IMR-90 (cell line): ENCODE results near the gene CGA. TPM values are rescaled to one million over a fixed set of nuclear protein-coding genes. Genes with fewer than 3 reads are reported as not detected.

Experiments
- ATAC-seq: fragments of 200-7000 bp; cut with Tn5 transposase; 2 replicates; pipeline ENCODE4 v1.9.1; 2020; ENCODE audit warnings: low read depth, mild to moderate bottlenecking, moderate library complexity
- BruUV-seq: library from RNA; stranded (reverse); fragments of 400-500 nt; replicated peaks from 2 replicates; lab custom pipeline; 2021; lab: Mats Ljungman, UMichigan
- CTCF ChIA-PET: fragments of 300-600 bp; formaldehyde crosslinking; extraction: SDS; loops from one replicate; lab custom pipeline; 2021; ENCODE audit warnings: antibody characterized with exemption; lab: Yijun Ruan, JAX
- POLR2A ChIA-PET: fragments of 300-600 bp; sonication (Branson Sonifier 250); formaldehyde crosslinking; loops from one replicate; lab custom pipeline; 2022; ENCODE audit warnings: antibody characterized with exemption; ENCODE audit not compliant: unreplicated experiment; lab: Charles Lee
- DNase-seq: peaks from one replicate; pipeline ENCODE4 v3.0.0; 2013
- H2AFZ ChIP-seq: replicated peaks from 2 replicates; pipeline ENCODE3; 2013; ENCODE audit warnings: low read length, mild to moderate bottlenecking; ENCODE audit not compliant: poor library complexity
- H2AK5ac ChIP-seq: 2 replicates; pipeline ENCODE4 v1.6.1; 2013; ENCODE audit warnings: low read depth, low read length, inconsistent platforms
- H2AK9ac ChIP-seq: replicated peaks from 2 replicates; pipeline ENCODE3; 2013; ENCODE audit warnings: mild to moderate bottlenecking, low read depth, low read length, moderate library complexity; ENCODE audit not compliant: poor library complexity
- H2BK120ac ChIP-seq: 2 replicates; pipeline ENCODE4 v1.6.1; 2013; ENCODE audit warnings: low read depth, low read length, inconsistent platforms
- H2BK15ac ChIP-seq: 3 replicates; pipeline ENCODE4 v1.6.1; 2013; ENCODE audit warnings: low read depth, low read length, inconsistent platforms
- H2BK20ac ChIP-seq: 2 replicates; pipeline ENCODE4 v1.6.1; 2013; ENCODE audit warnings: low read depth, mild to moderate bottlenecking, inconsistent platforms, low read length, moderate library complexity
- H2BK5ac ChIP-seq: 2 replicates; pipeline ENCODE4 v1.6.1; 2013; ENCODE audit warnings: mild to moderate bottlenecking, low read depth, low read length, inconsistent platforms; ENCODE audit not compliant: poor library complexity, severe bottlenecking
- H3K14ac ChIP-seq: replicated peaks from 2 replicates; pipeline ENCODE4 v1.6.1; 2013; ENCODE audit warnings: low read depth, low read length, inconsistent platforms
- H3K18ac ChIP-seq: 2 replicates; pipeline ENCODE4 v1.6.1; 2013; ENCODE audit warnings: low read depth, low read length, control low read depth
- H3K23ac ChIP-seq: 2 replicates; pipeline ENCODE4 v1.6.1; 2013; ENCODE audit warnings: low read depth, low read length, inconsistent platforms
- H3K27ac ChIP-seq: 2 replicates; pipeline ENCODE4 v1.5.1; 2013; ENCODE audit warnings: mild to moderate bottlenecking, control low read depth, low read length; ENCODE audit not compliant: insufficient read depth
- H3K27me3 ChIP-seq: 2 replicates; pipeline ENCODE4 v1.6.1; 2013; ENCODE audit warnings: low read length; ENCODE audit not compliant: control insufficient read depth, insufficient read depth
- H3K36me3 ChIP-seq: 2 replicates; pipeline ENCODE4 v1.6.1; 2013; ENCODE audit warnings: low read length, mixed read lengths; ENCODE audit not compliant: control insufficient read depth, insufficient read depth
- H3K4ac ChIP-seq: 2 replicates; pipeline ENCODE4 v1.6.1; 2013; ENCODE audit warnings: low read depth, low read length, inconsistent platforms
- H3K4me1 ChIP-seq: 2 replicates; pipeline ENCODE4 v1.6.1; 2013; ENCODE audit warnings: low read length, mixed read lengths; ENCODE audit not compliant: control insufficient read depth, insufficient read depth
- H3K4me2 ChIP-seq: 2 replicates; pipeline ENCODE4 v1.6.1; 2013; ENCODE audit warnings: low read depth, mild to moderate bottlenecking, control low read depth, low read length, moderate library complexity
- H3K4me3 ChIP-seq: 2 replicates; pipeline ENCODE4 v1.5.1; 2013; ENCODE audit warnings: low read depth, mild to moderate bottlenecking, control low read depth, low read length, moderate library complexity; ENCODE audit not compliant: insufficient read depth
- H3K56ac ChIP-seq: 2 replicates; pipeline ENCODE4 v1.6.1; 2013; ENCODE audit warnings: low read length, inconsistent platforms; ENCODE audit not compliant: insufficient read depth; ENCODE audit errors: extremely low read depth
- H3K79me1 ChIP-seq, 2 experiments: 2 replicates each; pipeline ENCODE4 v1.6.1; 2013; ENCODE audit warnings: low read length in 2 of 2, inconsistent platforms in 1 of 2, low read depth in 1 of 2
- H3K9ac ChIP-seq: 2 replicates; pipeline ENCODE4 v1.6.1; 2013; ENCODE audit warnings: low read depth, low read length, control low read depth
- H3K9me1 ChIP-seq: 2 replicates; pipeline ENCODE4 v1.6.1; 2013; ENCODE audit warnings: low read length, inconsistent platforms; ENCODE audit not compliant: insufficient read depth
- H3K9me3 ChIP-seq: 2 replicates; pipeline ENCODE4 v1.6.1; 2013; ENCODE audit warnings: low read length; ENCODE audit not compliant: control insufficient read depth, insufficient read depth
- H4K20me1 ChIP-seq: 2 replicates; pipeline ENCODE4 v1.6.1; 2013; ENCODE audit warnings: low read length, inconsistent platforms; ENCODE audit not compliant: insufficient read depth
- H4K5ac ChIP-seq: 2 replicates; pipeline ENCODE4 v1.6.1; 2013; ENCODE audit warnings: mild to moderate bottlenecking, low read depth, low read length, control low read depth
- H4K8ac ChIP-seq, 2 experiments: 2 replicates each; pipeline ENCODE4 v1.6.1; 2013; ENCODE audit warnings: low read depth in 2 of 2, low read length in 2 of 2, control low read depth in 1 of 2, inconsistent platforms in 1 of 2
- H4K91ac ChIP-seq: 2 replicates; pipeline ENCODE4 v1.6.1; 2013; ENCODE audit warnings: low read depth, low read length, inconsistent platforms; ENCODE audit not compliant: insufficient read depth
- BHLHE40 ChIP-seq: fragments of 150-350 bp; IDR thresholded peaks from 2 replicates; pipeline ENCODE4 v1.6.1; 2016; ENCODE audit warnings: mild to moderate bottlenecking, low read depth, low read length
- CEBPB ChIP-seq: IDR thresholded peaks from 2 replicates; pipeline ENCODE4 v1.6.1; 2012; ENCODE audit warnings: low read depth, low read length, improper control_type of control experiment
- CHD1 ChIP-seq: IDR thresholded peaks from 2 replicates; pipeline ENCODE4 v1.6.1; 2012; ENCODE audit warnings: low read depth, low read length, improper control_type of control experiment
- CTCF ChIP-seq: conservative IDR thresholded peaks from 2 replicates; pipeline ENCODE4 v1.5.1; 2012; ENCODE audit warnings: mild to moderate bottlenecking, low read depth, low read length, improper control_type of control experiment
- ELK1 ChIP-seq: fragments of 150-350 bp; IDR thresholded peaks from 2 replicates; pipeline ENCODE4 v1.6.1; 2016; ENCODE audit warnings: low read depth, mild to moderate bottlenecking, low read length, moderate library complexity, borderline replicate concordance
- FOS ChIP-seq: fragments of 150-350 bp; IDR thresholded peaks from 2 replicates; pipeline ENCODE4 v1.6.1; 2016; ENCODE audit warnings: low read depth, low read length
- MAFK ChIP-seq: IDR thresholded peaks from 2 replicates; pipeline ENCODE4 v1.6.1; 2012; ENCODE audit warnings: low read depth, low read length, improper control_type of control experiment
- MAZ ChIP-seq: IDR thresholded peaks from 2 replicates; pipeline ENCODE4 v1.6.1; 2012; ENCODE audit warnings: low read depth, mild to moderate bottlenecking, low read length, improper control_type of control experiment, moderate library complexity, borderline replicate concordance
- MXI1 ChIP-seq: IDR thresholded peaks from 2 replicates; pipeline ENCODE4 v1.6.1; 2012; ENCODE audit warnings: low read depth, mild to moderate bottlenecking, low read length, moderate library complexity, borderline replicate concordance
- NFE2L2 ChIP-seq: fragments of 150-350 bp; IDR thresholded peaks from 2 replicates; pipeline ENCODE4 v1.6.1; 2016; ENCODE audit warnings: low read depth, mild to moderate bottlenecking, low read length
- POLR2A ChIP-seq: IDR thresholded peaks from 2 replicates; pipeline ENCODE4 v1.6.1; 2012; ENCODE audit warnings: mild to moderate bottlenecking, low read depth, low read length
- RAD21 ChIP-seq: IDR thresholded peaks from 2 replicates; pipeline ENCODE4 v1.6.1; 2012; ENCODE audit warnings: low read length, improper control_type of control experiment
- RCOR1 ChIP-seq: IDR thresholded peaks from 2 replicates; pipeline ENCODE4 v1.6.1; 2012; ENCODE audit warnings: mild to moderate bottlenecking, low read length, improper control_type of control experiment; ENCODE audit not compliant: insufficient replicate concordance
- RFX5 ChIP-seq: IDR thresholded peaks from 2 replicates; pipeline ENCODE4 v1.8.0; 2012; ENCODE audit warnings: low read depth, mild to moderate bottlenecking, low read length, moderate library complexity
- USF2 ChIP-seq: fragments of 150-350 bp; IDR thresholded peaks from 2 replicates; pipeline ENCODE4 v1.6.1; 2017; ENCODE audit warnings: mild to moderate bottlenecking, antibody characterized with exemption, low read length, low read depth
- WGBS, 2 experiments: methylation state at CpG; one replicate each; pipeline versions ENCODE4 v1.1.5 to v1.1.7; 2013; ENCODE audit warnings: missing lambda C conversion rate in 2 of 2; ENCODE audit not compliant: insufficient read length in 1 of 2; ENCODE audit errors: extremely low coverage in 2 of 2; 5-methylcytosine and 5-hydroxymethylcytosine counted together
- dilution Hi-C: fragments of 300-500 bp; cut with HindIII; formaldehyde crosslinking; loops from one replicate; pipeline ENCODE4 v1.14.3; 2018; ENCODE audit warnings: low sequenced_read_pairs; ENCODE audit not compliant: unreplicated experiment
- in situ Hi-C: fragments of 300-500 bp; cut with MboI; formaldehyde crosslinking; loops from 3 replicates; pipeline ENCODE4 v1.14.3; 2019; ENCODE audit warnings: low sequenced_read_pairs, inconsistent platforms, mixed read lengths
- intact Hi-C: fragments of 100-400 bp; cut with micrococcal nuclease; formaldehyde crosslinking; loops from 2 replicates; pipeline ENCODE4 v1.10.0; 2022
- polyA plus RNA-seq, 3 experiments: library from polyadenylated mRNA; depleted of rRNA; stranded (reverse); fragments of >200 nt; gene quantifications; 2 replicates each; pipeline ENCODE4 v1.2.3, GENCODE V29; 2012; ENCODE audit warnings: low replicate concordance in 1 of 3
- total RNA-seq: library from RNA; depleted of rRNA; stranded (reverse); fragments of >200 nt; gene quantifications from 2 replicates; pipeline ENCODE4 v1.2.3, GENCODE V29; 2012

Gene CGA
- total and polyA plus RNA-seq, 2 of the 4 experiments (the other 2 are of a cell fraction): 0.15 TPM; not detected in 1

- no peak for ATAC-seq
- no CpG with 5 or more reads among the region's 3 CpGs for WGBS, 2 experiments
- DNase-seq: no peak
Measured at GRCh38 chr6:87071683-87072082, 23.2 kb downstream of the CGA start.

More at GRCh38 chr6:87071683-87072082, 23.2 kb downstream of the CGA start:
- Histone ChIP-seq H3K27me3 (peaks cover 12% of the 10 kb centered on the region), H3K9me1 (no peaks in the 10 kb centered on the region), H4K91ac (no peak overlapping the region), H4K5ac (no peak overlapping the region), H3K79me1 (no peaks in the 10 kb centered on the region), H2AFZ (no peak overlapping the region), H2BK20ac (no peak overlapping the region), H3K4me3 (no peak overlapping the region), H2BK15ac (no peak overlapping the region), H3K56ac (no peak overlapping the region), H3K36me3 (no peaks in the 10 kb centered on the region), H3K27ac (no peak overlapping the region), H3K4ac (no peak overlapping the region), H4K8ac (no peak overlapping the region), H3K14ac (no peak overlapping the region), H2AK5ac (no peak overlapping the region), H3K23ac (no peak overlapping the region), H2BK5ac (no peak overlapping the region), H3K18ac (no peak overlapping the region), H3K9me3 (no peaks in the 10 kb centered on the region), H4K20me1 (no peaks in the 10 kb centered on the region), H3K4me1 (no peaks in the 10 kb centered on the region), H2AK9ac (no peak overlapping the region), H3K4me2 (no peak overlapping the region), H3K9ac (no peak overlapping the region), H2BK120ac (no peak overlapping the region)
- CTCF ChIA-PET: no interaction called here
- intact Hi-C loops: no loop called here
- TF ChIP-seq MAFK: no peak
- TF ChIP-seq CTCF: no peak
- TF ChIP-seq FOS: no peak
- no peak for TF ChIP-seq CEBPB
- no peak for TF ChIP-seq RCOR1
- no peak for TF ChIP-seq RFX5
- TF ChIP-seq BHLHE40: no peak
- TF ChIP-seq CHD1: no peak
- no peak for TF ChIP-seq ELK1
- no peak for TF ChIP-seq MXI1
- TF ChIP-seq MAZ: no peak
- no peak for TF ChIP-seq POLR2A
- no peak for TF ChIP-seq USF2
- TF ChIP-seq NFE2L2: no peak
- TF ChIP-seq RAD21: no peak
- no TSS peak for BruUV-seq
- dilution Hi-C loops: no loop called here
- in situ Hi-C loops: no loop called here
- POLR2A ChIA-PET: no interaction called here
